Fibroblast of lung (primary cell): ENCODE measurements around the gene CTNS. TPM values are rescaled to one million over a fixed set of nuclear protein-coding genes. Genes with fewer than 3 reads are reported as not detected.

Experiments used
- DNase-seq, 2 donors: peaks; one replicate each; pipeline versions ENCODE4 v3.0.0 to v3.0.0-alpha.2; 2010; ENCODE audit warnings: low read depth in 2 of 2
- H2AFZ ChIP-seq: 2 replicates; pipeline ENCODE4 v1.5.1; 2012; ENCODE audit warnings: low read length, control low read depth, inconsistent platforms
- H3K27ac ChIP-seq: 2 replicates; pipeline ENCODE4 v1.5.1; 2011; ENCODE audit warnings: low read length, control low read depth; ENCODE audit not compliant: insufficient read depth
- H3K27me3 ChIP-seq: 2 replicates; pipeline ENCODE4 v1.5.1; 2011; ENCODE audit warnings: mild to moderate bottlenecking, low read length; ENCODE audit not compliant: control insufficient read depth, insufficient read depth
- H3K36me3 ChIP-seq: 2 replicates; pipeline ENCODE4 v1.5.1; 2011; ENCODE audit warnings: low read length; ENCODE audit not compliant: control insufficient read depth, insufficient read depth
- H3K4me1 ChIP-seq: 2 replicates; pipeline ENCODE4 v1.5.1; 2011; ENCODE audit warnings: low read length; ENCODE audit not compliant: control insufficient read depth, insufficient read depth; ENCODE audit errors: extremely low read depth
- H3K4me2 ChIP-seq: 2 replicates; pipeline ENCODE4 v1.5.1; 2011; ENCODE audit warnings: low read length, control low read depth; ENCODE audit not compliant: insufficient read depth; ENCODE audit errors: extremely low read depth
- H3K4me3 ChIP-seq, 4 experiments: fragments of 200-600 bp in 1 of 4; sonication (generic) in 1 of 4; replicated peaks in 1 of 4; 2 replicates each; pipeline ENCODE4 v1.5.1; 2011 to 2016; ENCODE audit warnings: low read length in 4 of 4, low read depth in 3 of 4, mild to moderate bottlenecking in 3 of 4, control low read depth in 2 of 4, inconsistent platforms in 1 of 4, mixed read lengths in 1 of 4; ENCODE audit not compliant: insufficient read depth in 1 of 4; ENCODE audit errors: control extremely low read depth in 1 of 4
- H3K79me2 ChIP-seq: 2 replicates; pipeline ENCODE4 v1.5.1; 2012; ENCODE audit warnings: mild to moderate bottlenecking, low read length, inconsistent platforms; ENCODE audit not compliant: control insufficient read depth, insufficient read depth
- H3K9ac ChIP-seq: 2 replicates; pipeline ENCODE4 v1.5.1; 2011; ENCODE audit warnings: mild to moderate bottlenecking, low read length, control low read depth; ENCODE audit not compliant: insufficient read depth
- H3K9me3 ChIP-seq: 2 replicates; pipeline ENCODE4 v1.5.1; 2012; ENCODE audit warnings: low read depth, low read length; ENCODE audit not compliant: control insufficient read depth, insufficient read depth
- H4K20me1 ChIP-seq: 2 replicates; pipeline ENCODE4 v1.5.1; 2011; ENCODE audit warnings: low read length; ENCODE audit not compliant: control insufficient read depth, insufficient read depth; ENCODE audit errors: extremely low read depth
- EZH2 ChIP-seq: IDR thresholded peaks from 2 replicates; pipeline ENCODE4 v1.5.1; 2012; ENCODE audit warnings: low read length, control low read depth, mild to moderate bottlenecking; ENCODE audit errors: missing control alignments
- polyA plus RNA-seq, 2 donors: library from polyadenylated mRNA; depleted of rRNA in 1 of 2; stranded (reverse) in 1 of 2; unstranded in 1 of 2; fragments of >200 nt; gene quantifications; 2 replicates each; pipeline ENCODE4 v1.2.1, GENCODE V29; 2011 to 2012; ENCODE audit warnings: missing spikeins in 1 of 2
- total RNA-seq: library from RNA; depleted of rRNA; stranded (reverse); fragments of >200 nt; gene quantifications from 2 replicates; pipeline ENCODE4 v1.2.1, GENCODE V29; 2014
- TF ChIP-seq, protein P1 (sequence below), 2 donors: IDR thresholded peaks in 1 of 2; conservative IDR thresholded peaks in 1 of 2; 1 replicate in 1 of 2; 2 replicates in 1 of 2; pipeline ENCODE4 v1.5.1; 2011 to 2012; ENCODE audit warnings: low read length in 2 of 2, control low read depth in 1 of 2, inconsistent platforms in 1 of 2, low read depth in 1 of 2, mild to moderate bottlenecking in 1 of 2

Gene CTNS
- total and polyA plus RNA-seq, 2 donors (not counting 1 experiment from before 2014, with no cell fraction given), result 9.6 to 19.2 TPM

DNA sequence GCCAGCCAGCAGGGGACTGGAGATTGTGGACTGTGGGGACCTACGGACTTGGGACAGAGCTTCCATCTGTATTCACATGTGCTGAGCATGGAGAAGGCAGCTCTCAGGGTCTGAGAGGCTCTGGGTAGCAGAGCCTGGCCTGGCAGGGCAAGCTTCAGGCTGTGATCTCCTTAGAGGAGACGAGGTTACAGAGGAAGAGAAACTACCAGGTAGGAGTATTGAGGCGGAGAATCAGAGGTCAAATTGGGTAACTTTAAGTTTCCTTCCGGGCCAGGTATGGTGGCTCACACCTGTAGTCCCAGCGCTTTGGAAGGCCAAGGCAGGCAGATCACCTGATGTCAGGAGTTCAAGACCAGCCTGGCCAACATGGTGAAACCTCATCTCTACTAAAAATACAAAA lies 8.8 kb downstream of the CTNS start:
- no peak overlapping the region for H3K4me3 ChIP-seq
- H3K4me2 ChIP-seq, result no peak overlapping the region
- H3K9me3 ChIP-seq, result no peaks in the 10 kb centered on the region
- H3K36me3 ChIP-seq, result peaks cover 2% of the 10 kb centered on the region
- no peaks in the 10 kb centered on the region for H3K79me2 ChIP-seq
- DNase-seq, result no peak
- TF ChIP-seq EZH2, result no peak
- TF ChIP-seq, protein P1, sequence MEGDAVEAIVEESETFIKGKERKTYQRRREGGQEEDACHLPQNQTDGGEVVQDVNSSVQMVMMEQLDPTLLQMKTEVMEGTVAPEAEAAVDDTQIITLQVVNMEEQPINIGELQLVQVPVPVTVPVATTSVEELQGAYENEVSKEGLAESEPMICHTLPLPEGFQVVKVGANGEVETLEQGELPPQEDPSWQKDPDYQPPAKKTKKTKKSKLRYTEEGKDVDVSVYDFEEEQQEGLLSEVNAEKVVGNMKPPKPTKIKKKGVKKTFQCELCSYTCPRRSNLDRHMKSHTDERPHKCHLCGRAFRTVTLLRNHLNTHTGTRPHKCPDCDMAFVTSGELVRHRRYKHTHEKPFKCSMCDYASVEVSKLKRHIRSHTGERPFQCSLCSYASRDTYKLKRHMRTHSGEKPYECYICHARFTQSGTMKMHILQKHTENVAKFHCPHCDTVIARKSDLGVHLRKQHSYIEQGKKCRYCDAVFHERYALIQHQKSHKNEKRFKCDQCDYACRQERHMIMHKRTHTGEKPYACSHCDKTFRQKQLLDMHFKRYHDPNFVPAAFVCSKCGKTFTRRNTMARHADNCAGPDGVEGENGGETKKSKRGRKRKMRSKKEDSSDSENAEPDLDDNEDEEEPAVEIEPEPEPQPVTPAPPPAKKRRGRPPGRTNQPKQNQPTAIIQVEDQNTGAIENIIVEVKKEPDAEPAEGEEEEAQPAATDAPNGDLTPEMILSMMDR (conservative IDR thresholded peaks at IDR 0.05 in 1 of 2, IDR thresholded peaks at IDR 0.05 in 1 of 2; ENCODE audit: low read depth in 1 of 2, low read length in 2 of 2), result no peak
- no peaks in the 10 kb centered on the region for H4K20me1 ChIP-seq
- H2AFZ ChIP-seq, result no peak overlapping the region
- no peaks in the 10 kb centered on the region for H3K27me3 ChIP-seq
- no peak overlapping the region for H3K9ac ChIP-seq
- no peak overlapping the region for H3K27ac ChIP-seq
- no peaks in the 10 kb centered on the region for H3K4me1 ChIP-seq

DNA sequence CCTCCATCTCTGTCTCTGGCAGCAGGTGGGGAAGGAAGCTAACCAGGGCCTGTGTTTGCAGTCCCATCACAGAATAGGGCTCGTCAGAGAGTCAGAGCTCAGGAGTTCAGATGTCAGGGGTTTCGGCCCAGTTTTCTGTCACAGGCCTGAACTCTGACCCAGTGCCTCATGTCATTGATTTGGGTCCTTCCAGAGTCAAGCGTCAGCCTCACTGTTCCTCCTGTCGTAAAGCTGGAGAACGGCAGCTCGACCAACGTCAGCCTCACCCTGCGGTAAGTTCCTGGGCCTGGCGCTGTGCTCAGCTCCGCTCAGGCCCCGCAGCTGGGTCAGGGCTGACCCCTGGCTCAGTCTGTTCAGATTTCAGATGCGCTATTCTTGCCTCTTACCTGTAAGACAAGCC lies 10.7 kb downstream of the CTNS start:
- no peaks in the 10 kb centered on the region for H3K27me3 ChIP-seq
- no peak overlapping the region for H3K27ac ChIP-seq
- H3K79me2 ChIP-seq, result no peaks in the 10 kb centered on the region
- no peak for DNase-seq
- no peaks in the 10 kb centered on the region for H3K9me3 ChIP-seq
- TF ChIP-seq, protein P1 (conservative IDR thresholded peaks at IDR 0.05 in 1 of 2, IDR thresholded peaks at IDR 0.05 in 1 of 2; ENCODE audit: low read depth in 1 of 2, low read length in 2 of 2), result no peak
- TF ChIP-seq EZH2, result no peak
- H3K4me3 ChIP-seq, result no peak overlapping the region
- no peaks in the 10 kb centered on the region for H4K20me1 ChIP-seq
- H3K9ac ChIP-seq, result no peak overlapping the region
- H2AFZ ChIP-seq, result no peak overlapping the region
- H3K36me3 ChIP-seq, result no peaks in the 10 kb centered on the region
- no peaks in the 10 kb centered on the region for H3K4me1 ChIP-seq
- no peak overlapping the region for H3K4me2 ChIP-seq

DNA sequence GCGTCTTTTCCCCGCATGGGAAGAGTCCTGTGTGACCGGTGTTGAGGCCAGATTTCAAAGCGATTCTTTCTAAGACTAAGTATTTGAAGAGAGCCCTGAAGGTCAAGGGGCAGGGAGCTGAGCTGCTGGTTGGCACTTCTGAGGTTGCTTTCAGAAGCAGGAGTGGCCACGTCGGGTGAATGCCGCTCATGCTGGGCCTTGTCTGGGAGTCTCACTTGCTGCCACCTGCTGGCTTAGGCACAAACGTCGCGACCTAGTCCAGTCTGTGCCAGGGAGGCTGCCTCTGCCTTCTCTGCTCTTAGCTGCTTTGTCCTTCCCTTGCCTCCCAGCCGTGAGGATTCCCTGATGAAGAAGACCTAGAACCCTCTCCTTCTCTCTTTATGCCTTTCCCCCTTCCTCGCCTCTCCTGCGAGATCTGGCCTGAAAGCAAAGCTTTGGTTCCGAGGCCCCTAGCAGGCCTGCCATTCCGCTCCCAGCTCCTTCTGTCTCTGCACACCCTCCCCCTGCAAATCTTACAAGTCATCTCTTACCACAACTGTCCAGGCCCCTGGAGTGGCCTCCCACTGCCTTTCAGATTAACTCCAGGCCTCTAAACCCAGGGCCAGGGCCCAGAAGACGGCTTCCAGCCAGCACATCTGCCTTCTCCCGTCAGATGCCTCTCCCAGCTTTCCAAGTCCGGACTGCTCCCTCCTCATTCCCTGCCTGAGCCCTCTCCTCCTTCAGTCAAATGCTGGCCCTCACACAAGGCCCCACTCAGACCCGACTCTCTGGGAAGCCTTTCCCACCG lies 11.4 kb downstream of the CTNS start:
- H3K9ac ChIP-seq, result no peak overlapping the region
- no peak overlapping the region for H2AFZ ChIP-seq
- H3K27me3 ChIP-seq, result no peaks in the 10 kb centered on the region
- no peak overlapping the region for H3K4me2 ChIP-seq
- H3K36me3 ChIP-seq, result no peaks in the 10 kb centered on the region
- no peaks in the 10 kb centered on the region for H3K9me3 ChIP-seq
- no peaks in the 10 kb centered on the region for H3K79me2 ChIP-seq
- peak; percentile 45 to 59 for DNase-seq
- no peak overlapping the region for H3K4me3 ChIP-seq
- H3K27ac ChIP-seq, result no peak overlapping the region
- no peaks in the 10 kb centered on the region for H4K20me1 ChIP-seq
- TF ChIP-seq EZH2, result no peak
- TF ChIP-seq, protein P1 (conservative IDR thresholded peaks at IDR 0.05 in 1 of 2, IDR thresholded peaks at IDR 0.05 in 1 of 2; ENCODE audit: low read depth in 1 of 2, low read length in 2 of 2), result peak; percentile 35 to 59
- H3K4me1 ChIP-seq, result no peaks in the 10 kb centered on the region
